ENCODE results near the gene POLR2M.
A peak's percentile ranks its signal among the peaks of the same experiment; 100 is the strongest.

GRCh38 chr15:57752436-57752835, 45.9 kb downstream of the POLR2M start:
- TF ChIP-seq CTCF (IDR thresholded peaks at IDR 0.05): peak in 2 of 4 donors; percentile 25 to 31
- TF ChIP-seq POLR2A (IDR thresholded peaks at IDR 0.05): no peak
